HFFc6 (cell line): ENCODE measurements around the gene GDF15. TPM values are rescaled to one million over a fixed set of nuclear protein-coding genes. Genes with fewer than 3 reads are reported as not detected.

ENCODE experiments used
- DNase-seq: peaks from one replicate; pipeline ENCODE4 v3.0.0-alpha.2; 2018
- H3K27ac Mint-ChIP-seq: 2 replicates; pipeline ENCODE4 v1.8.0; 2020; ENCODE audit warnings: mild to moderate bottlenecking, mixed read lengths
- H3K27me3 Mint-ChIP-seq: 2 replicates; pipeline ENCODE4 v1.8.0; 2021; ENCODE audit warnings: mild to moderate bottlenecking, moderate library complexity, mixed read lengths; ENCODE audit not compliant: insufficient read depth
- H3K36me3 Mint-ChIP-seq: 2 replicates; pipeline ENCODE4 v1.8.0; 2021; ENCODE audit warnings: low read depth, mixed read lengths
- H3K4me1 Mint-ChIP-seq: 2 replicates; pipeline ENCODE4 v1.8.0; 2020; ENCODE audit warnings: low read depth, mixed read lengths
- H3K4me3 Mint-ChIP-seq: 2 replicates; pipeline ENCODE4 v1.8.0; 2020; ENCODE audit warnings: mild to moderate bottlenecking, moderate library complexity, mixed read lengths
- H3K9me3 Mint-ChIP-seq: 2 replicates; pipeline ENCODE4 v1.8.0; 2020; ENCODE audit warnings: mild to moderate bottlenecking, mixed read lengths
- total RNA-seq, 6 experiments: library from RNA; stranded (reverse); fragmentation: NEBNext Ultra II Directional; extraction: Animal tissue kit (Norgen Biotek cat#: 25700); gene quantifications; 2 replicates in 1 of 6; 3 replicates in 5 of 6; pipeline ENCODE4 v1.2.3, GENCODE V29; 2021
- TF ChIP-seq, protein P1 (sequence below): fragments of 200-600 bp; sonication (generic); IDR thresholded peaks from 2 replicates; pipeline ENCODE4 v1.5.0; 2021; ENCODE audit warnings: antibody characterized with exemption, mild to moderate bottlenecking

Gene GDF15
- total RNA-seq, 6 experiments from 2014 or later, result 21.3 to 36.9 (median 24.9) TPM

DNA sequence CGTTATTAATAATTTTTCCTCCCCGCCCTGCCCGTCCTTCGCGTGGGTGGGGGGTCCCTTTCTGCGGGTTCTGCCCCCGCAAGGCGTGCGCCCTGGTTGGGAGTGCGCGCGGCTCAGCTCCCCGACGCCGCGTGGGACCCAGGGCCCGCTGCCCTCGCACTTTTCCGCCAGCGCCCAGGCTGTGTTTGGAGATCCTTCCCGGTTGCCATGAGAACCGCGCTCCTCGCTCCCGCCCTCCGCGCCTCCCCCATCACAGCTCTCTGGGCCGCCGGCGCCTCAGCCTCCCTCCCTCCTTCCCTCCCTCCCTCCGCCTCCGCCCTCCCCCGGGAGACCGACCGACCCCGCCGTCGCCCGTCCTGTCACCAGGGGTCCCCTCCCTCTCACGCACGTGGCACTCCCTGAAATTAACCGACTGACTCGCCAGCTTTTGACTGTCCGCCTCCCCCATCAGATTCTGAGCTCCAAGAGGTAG is 30.9 kb downstream of the GDF15 start:
- Mint-ChIP-seq H3K9me3 (no peaks in the 10 kb centered on the region), H3K4me3 (peak overlapping the region; percentile 92), H3K4me1 (peaks cover 66% of the 10 kb centered on the region), H3K27ac (peak overlapping the region; percentile 100), H3K27me3 (peaks cover 10% of the 10 kb centered on the region), H3K36me3 (no peaks in the 10 kb centered on the region)
- DNase-seq, result peak; percentile 85
- TF ChIP-seq, protein P1, sequence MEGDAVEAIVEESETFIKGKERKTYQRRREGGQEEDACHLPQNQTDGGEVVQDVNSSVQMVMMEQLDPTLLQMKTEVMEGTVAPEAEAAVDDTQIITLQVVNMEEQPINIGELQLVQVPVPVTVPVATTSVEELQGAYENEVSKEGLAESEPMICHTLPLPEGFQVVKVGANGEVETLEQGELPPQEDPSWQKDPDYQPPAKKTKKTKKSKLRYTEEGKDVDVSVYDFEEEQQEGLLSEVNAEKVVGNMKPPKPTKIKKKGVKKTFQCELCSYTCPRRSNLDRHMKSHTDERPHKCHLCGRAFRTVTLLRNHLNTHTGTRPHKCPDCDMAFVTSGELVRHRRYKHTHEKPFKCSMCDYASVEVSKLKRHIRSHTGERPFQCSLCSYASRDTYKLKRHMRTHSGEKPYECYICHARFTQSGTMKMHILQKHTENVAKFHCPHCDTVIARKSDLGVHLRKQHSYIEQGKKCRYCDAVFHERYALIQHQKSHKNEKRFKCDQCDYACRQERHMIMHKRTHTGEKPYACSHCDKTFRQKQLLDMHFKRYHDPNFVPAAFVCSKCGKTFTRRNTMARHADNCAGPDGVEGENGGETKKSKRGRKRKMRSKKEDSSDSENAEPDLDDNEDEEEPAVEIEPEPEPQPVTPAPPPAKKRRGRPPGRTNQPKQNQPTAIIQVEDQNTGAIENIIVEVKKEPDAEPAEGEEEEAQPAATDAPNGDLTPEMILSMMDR, result no peak

DNA sequence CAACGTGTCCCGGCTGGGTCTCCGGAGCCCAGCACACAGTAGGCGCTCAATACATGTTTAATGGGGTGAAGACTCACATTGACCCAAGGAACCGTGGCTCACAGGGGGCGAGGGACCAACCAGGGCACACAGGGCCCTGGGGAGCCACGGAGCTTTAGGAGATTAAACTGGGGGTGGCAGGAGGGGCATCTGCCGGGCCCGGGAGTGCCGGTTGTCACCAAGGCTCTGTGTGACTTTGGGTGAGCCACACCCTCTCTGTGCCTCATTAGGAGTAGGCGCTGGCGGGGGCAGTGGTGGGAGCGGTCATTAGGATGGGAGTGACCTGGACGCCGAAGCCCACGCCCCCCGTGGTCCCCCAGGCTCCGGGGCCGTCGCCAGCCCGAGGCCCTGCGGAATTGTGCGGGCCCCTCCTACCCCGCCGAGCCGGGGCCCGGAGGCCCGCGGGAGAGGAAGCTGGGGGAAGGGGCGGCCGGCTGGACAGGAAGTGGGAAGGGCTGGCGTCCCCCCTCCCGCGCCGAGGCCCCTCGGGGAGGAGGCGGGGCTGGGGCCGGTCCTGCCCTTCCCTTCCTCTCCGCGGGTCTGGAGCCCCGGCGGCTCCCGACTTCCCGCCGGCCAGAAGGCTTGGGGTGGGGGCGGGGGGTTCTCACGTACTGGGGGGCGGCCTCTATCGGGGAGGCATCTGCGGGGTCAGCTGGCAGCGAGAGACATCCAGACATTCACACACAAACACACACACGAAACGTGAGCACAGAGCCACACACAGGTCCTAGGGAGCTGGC is 31.5 kb downstream of the GDF15 start:
- H3K4me1 Mint-ChIP-seq, result peaks cover 71% of the 10 kb centered on the region
- H3K36me3 Mint-ChIP-seq, result no peaks in the 10 kb centered on the region
- TF ChIP-seq, protein P1, result no peak
- H3K9me3 Mint-ChIP-seq, result no peaks in the 10 kb centered on the region
- peak overlapping the region; percentile 100 for H3K27ac Mint-ChIP-seq
- peaks cover 10% of the 10 kb centered on the region for H3K27me3 Mint-ChIP-seq
- H3K4me3 Mint-ChIP-seq, result peak overlapping the region; percentile 92
- DNase-seq, result peak; percentile 65

DNA sequence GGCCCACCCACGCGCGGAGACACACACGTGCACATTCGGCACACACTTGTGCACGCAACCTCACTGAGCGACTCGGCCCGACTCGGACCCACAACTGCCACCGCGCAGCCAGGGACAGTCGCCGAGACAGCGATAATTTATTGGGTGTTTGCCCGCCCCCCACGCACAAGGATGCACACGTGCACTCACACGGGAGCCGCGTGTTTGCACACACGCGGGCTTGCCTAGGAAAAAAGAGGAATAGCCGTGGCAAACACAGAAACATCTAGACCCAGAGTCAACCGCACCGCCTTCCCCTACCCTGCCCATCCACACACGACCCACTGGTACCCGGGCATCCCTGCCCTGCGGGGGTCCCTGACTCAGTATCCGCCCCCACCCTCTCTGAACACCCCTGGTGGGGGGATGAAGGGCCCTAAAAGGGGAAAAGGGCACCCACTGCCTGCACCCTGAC is 32.1 kb downstream of the GDF15 start:
- Mint-ChIP-seq H3K27me3 (peaks cover 9% of the 10 kb centered on the region), H3K27ac (peak overlapping the region; percentile 96), H3K9me3 (no peaks in the 10 kb centered on the region), H3K4me1 (peaks cover 75% of the 10 kb centered on the region), H3K36me3 (no peaks in the 10 kb centered on the region), H3K4me3 (peak overlapping the region; percentile 80)
- TF ChIP-seq, protein P1, result no peak
- no peak for DNase-seq

DNA sequence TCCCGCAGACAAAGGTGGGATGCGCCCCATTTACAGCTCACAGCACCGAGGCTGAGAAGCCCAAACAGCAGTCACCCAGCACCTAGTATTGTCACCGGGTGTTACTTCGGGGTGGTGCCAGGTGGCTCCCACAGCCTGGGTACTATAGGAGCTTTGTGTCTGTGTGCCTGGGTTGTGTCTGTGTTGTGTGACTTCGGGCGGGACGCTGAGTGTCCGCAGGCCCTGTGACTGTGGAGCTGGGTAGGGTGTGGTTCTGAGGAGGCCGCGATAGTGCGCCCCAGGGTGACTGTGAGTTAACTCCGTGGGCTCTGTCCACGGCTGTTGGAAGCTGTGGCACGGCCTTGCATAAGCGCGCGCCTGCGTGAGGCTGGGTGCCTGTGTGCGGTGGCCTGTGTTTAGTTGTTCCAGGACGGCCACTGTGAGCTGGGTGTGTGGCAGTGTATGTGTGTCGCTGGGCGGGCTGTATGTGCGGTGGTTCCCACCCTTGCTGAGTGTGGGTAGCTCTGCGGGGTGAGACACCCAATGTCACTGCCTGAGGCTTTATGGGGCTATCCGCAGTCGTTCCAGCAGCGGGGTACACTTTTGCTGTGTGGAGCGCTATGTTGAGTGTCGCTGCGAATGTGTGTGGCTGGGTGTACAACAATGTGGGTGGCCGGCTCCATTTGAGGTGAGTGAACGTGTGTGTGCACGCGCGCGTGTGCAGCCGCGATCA is 32.7 kb downstream of the GDF15 start:
- H3K4me1 Mint-ChIP-seq, result peaks cover 78% of the 10 kb centered on the region
- TF ChIP-seq, protein P1, result no peak
- peak overlapping the region; percentile 96 for H3K27ac Mint-ChIP-seq
- peak overlapping the region; percentile 80 for H3K4me3 Mint-ChIP-seq
- DNase-seq, result peak; percentile 30
- H3K36me3 Mint-ChIP-seq, result no peaks in the 10 kb centered on the region
- H3K9me3 Mint-ChIP-seq, result no peaks in the 10 kb centered on the region
- peaks cover 9% of the 10 kb centered on the region for H3K27me3 Mint-ChIP-seq

DNA sequence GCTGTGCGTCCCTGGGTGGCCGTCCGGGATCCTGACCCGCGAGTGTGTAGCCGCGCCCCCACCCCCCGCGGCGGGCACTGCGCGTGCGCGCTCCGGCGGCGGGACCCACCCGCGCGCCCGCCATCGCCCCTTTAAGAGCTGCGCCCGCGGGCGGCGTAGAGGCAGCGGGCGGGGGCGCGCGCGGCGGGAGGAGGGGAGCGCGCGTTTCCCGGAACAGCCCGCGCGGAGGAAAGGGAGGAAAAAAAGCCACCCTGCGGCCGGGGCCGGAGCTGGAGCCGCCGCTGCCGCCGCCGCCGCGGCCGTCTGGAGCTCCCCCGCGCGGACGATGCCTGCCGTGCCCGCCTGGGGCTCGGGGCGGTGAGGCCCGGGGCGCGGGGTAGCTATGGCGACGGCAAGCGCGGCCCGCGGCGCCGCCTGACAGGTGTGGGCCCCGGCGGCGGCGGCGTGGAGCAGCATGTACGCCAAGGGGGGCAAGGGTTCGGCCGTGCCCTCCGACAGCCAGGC is 33.3 kb downstream of the GDF15 start, which contains the start of gene SSBP4:
Gene SSBP4 (plus strand): TSS at position 204 of the 504 bp plus-strand sequence. CDS start 251 bp downstream, at position 455.
- peaks cover 79% of the 10 kb centered on the region for H3K4me1 Mint-ChIP-seq
- TF ChIP-seq, protein P1, result peak; percentile 51
- H3K9me3 Mint-ChIP-seq, result no peaks in the 10 kb centered on the region
- DNase-seq, result peak; percentile 57
- peak within 1 kb of the TSS; percentile 96 for H3K4me3 Mint-ChIP-seq
- no peaks in the 10 kb centered on the region for H3K36me3 Mint-ChIP-seq
- peak within 1 kb of the TSS; percentile 96 for H3K27ac Mint-ChIP-seq
- peaks cover 7% of the 10 kb centered on the region for H3K27me3 Mint-ChIP-seq
